Gastrocnemius medialis (tissue), 4 donors: ENCODE data around the gene DNPEP. TPM values are rescaled to one million over a fixed set of nuclear protein-coding genes. Genes with fewer than 3 reads are reported as not detected.

Experiments
- ATAC-seq, 2 donors: fragments of 150-250 bp; one replicate each; pipeline ENCODE4 v1.9.1; 2016
- DNase-seq, 2 donors: peaks; one replicate each; pipeline ENCODE4 v3.0.0-alpha.2; 2019
- H3K27ac ChIP-seq, 4 donors: fragments of 200-600 bp; sonication (generic); 1 replicate in 1 of 4; 2 replicates in 3 of 4; pipeline ENCODE4 v1.5.1; 2016 to 2018; ENCODE audit warnings: mild to moderate bottlenecking in 2 of 4, moderate library complexity in 1 of 4
- H3K27me3 ChIP-seq, 3 donors: fragments of 200-600 bp; sonication (generic) in 2 of 3; 1 replicate in 1 of 3; 2 replicates in 2 of 3; pipeline versions ENCODE4 v1.5.1 to v1.6.0; 2016 to 2019; ENCODE audit warnings: mild to moderate bottlenecking in 1 of 3, moderate library complexity in 1 of 3
- H3K36me3 ChIP-seq, 2 donors: fragments of 200-600 bp; sonication (generic) in 1 of 2; one replicate each; pipeline ENCODE4 v1.5.1; 2017 to 2018
- H3K4me1 ChIP-seq, 2 donors: fragments of 200-600 bp; sonication (generic) in 1 of 2; one replicate each; pipeline ENCODE4 v1.5.1; 2016 to 2017; ENCODE audit warnings: mild to moderate bottlenecking in 2 of 2
- H3K4me3 ChIP-seq, 4 donors: fragments of 200-600 bp; sonication (generic) in 3 of 4; 1 replicate in 1 of 4; 2 replicates in 3 of 4; pipeline ENCODE4 v1.5.1; 2016 to 2019; ENCODE audit warnings: mild to moderate bottlenecking in 2 of 4
- H3K9me3 ChIP-seq, 3 donors: fragments of 200-600 bp; sonication (generic) in 2 of 3; 1 replicate in 1 of 3; 2 replicates in 2 of 3; pipeline ENCODE4 v1.5.1; 2016 to 2019
- POLR2A ChIP-seq, 2 donors: fragments of 450-650 bp; IDR thresholded peaks; one replicate each; pipeline ENCODE4 v1.6.1; 2017; ENCODE audit warnings: antibody characterized with exemption in 2 of 2, mild to moderate bottlenecking in 2 of 2, moderate library complexity in 2 of 2
- in situ Hi-C, 4 donors: fragments of 200-750 bp; cut with MboI; loops; one replicate each; pipeline versions ENCODE4 v1.15.0 to v1.8.0; 2017; ENCODE audit warnings: low sequenced_read_pairs in 4 of 4
- intact Hi-C: fragments of 100-400 bp; cut with DNase I; formaldehyde crosslinking; loops from one replicate; pipeline ENCODE4 v1.15.1; 2023; ENCODE audit warnings: low total_unique reads
- total RNA-seq, 4 donors: library from RNA; depleted of rRNA; stranded (reverse); fragments of >200 nt; gene quantifications; one replicate each; pipeline versions ENCODE4 v1.1.0 to v1.2.3, GENCODE V29; 2016
- TF ChIP-seq, protein P1 (sequence below), 5 experiments: fragments of 450-650 bp in 3 of 5; fragments of 200-600 bp in 2 of 5; sonication (generic) in 2 of 5; IDR thresholded peaks in 4 of 5; conservative IDR thresholded peaks in 1 of 5; 1 replicate in 4 of 5; 2 replicates in 1 of 5; pipeline ENCODE4 v1.5.1; 2016 to 2019; ENCODE audit warnings: antibody characterized with exemption in 5 of 5, mild to moderate bottlenecking in 3 of 5, moderate library complexity in 3 of 5

The DNPEP gene
- total RNA-seq, 4 donors from 2014 or later, result 56.0 to 147 (median 65.3) TPM

DNA sequence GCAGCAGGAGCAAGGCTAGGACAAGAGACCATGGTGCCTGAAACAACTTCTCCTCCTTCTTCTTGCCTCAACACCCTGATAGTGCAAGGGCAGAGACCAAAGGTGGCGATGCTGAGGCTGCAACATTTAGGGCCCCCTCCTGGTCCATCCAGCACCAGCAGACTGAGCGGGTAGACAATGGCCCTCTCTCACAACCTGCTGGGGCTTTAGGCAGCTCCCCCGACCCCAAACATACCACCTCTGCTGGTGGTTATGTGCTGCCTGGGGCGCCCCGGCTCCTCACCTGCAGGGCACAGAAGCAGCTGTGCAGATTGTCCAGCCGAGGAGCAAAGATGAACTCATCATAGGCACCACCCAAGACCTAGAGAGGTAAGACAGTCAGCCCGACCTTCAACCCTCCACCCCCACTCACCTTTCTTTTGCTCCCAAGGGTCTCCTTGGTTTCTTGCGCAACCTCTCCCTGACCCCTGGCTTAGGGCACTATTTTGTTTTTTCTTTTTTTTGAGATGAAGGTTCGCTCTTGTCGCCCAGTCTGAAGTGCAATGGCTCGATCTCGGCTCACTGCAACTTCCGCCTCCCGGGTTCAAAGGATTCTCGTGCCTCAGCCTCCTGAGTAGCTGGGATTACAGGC is 3.5 kb downstream of the DNPEP start:
- Histone ChIP-seq H3K4me3 (no peak overlapping the region), H3K36me3 (peaks cover 7 to 57% of the 10 kb centered on the region in 2 donors), H3K27ac (no peak overlapping the region), H3K4me1 (peaks cover 9 to 13% of the 10 kb centered on the region in 2 donors), H3K9me3 (no peaks in the 10 kb centered on the region), H3K27me3 (no peaks in the 10 kb centered on the region)
- TF ChIP-seq POLR2A (IDR thresholded peaks at IDR 0.05), result no peak
- TF ChIP-seq, protein P1, sequence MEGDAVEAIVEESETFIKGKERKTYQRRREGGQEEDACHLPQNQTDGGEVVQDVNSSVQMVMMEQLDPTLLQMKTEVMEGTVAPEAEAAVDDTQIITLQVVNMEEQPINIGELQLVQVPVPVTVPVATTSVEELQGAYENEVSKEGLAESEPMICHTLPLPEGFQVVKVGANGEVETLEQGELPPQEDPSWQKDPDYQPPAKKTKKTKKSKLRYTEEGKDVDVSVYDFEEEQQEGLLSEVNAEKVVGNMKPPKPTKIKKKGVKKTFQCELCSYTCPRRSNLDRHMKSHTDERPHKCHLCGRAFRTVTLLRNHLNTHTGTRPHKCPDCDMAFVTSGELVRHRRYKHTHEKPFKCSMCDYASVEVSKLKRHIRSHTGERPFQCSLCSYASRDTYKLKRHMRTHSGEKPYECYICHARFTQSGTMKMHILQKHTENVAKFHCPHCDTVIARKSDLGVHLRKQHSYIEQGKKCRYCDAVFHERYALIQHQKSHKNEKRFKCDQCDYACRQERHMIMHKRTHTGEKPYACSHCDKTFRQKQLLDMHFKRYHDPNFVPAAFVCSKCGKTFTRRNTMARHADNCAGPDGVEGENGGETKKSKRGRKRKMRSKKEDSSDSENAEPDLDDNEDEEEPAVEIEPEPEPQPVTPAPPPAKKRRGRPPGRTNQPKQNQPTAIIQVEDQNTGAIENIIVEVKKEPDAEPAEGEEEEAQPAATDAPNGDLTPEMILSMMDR (IDR thresholded peaks at IDR 0.05 in 4 of 5, conservative IDR thresholded peaks at IDR 0.05 in 1 of 5), result no peak
- in situ Hi-C loops, result loop anchor here in 1 of 4 donors (25.0 kb wide), 1 partner anchor 722 kb away; the partner anchor contains the start of genes BCS1L, RNF25, STK36 and ZNF142
- no peak for DNase-seq
- ATAC-seq, result no peak
- intact Hi-C loops, result no loop called here

GRCh38 chr2:219381448-219381847 is 6.3 kb downstream of the DNPEP start:
- DNase-seq (no peak), ATAC-seq (no peak)
- Histone ChIP-seq H3K27me3 (no peaks in the 10 kb centered on the region), H3K4me1 (peaks cover 3 to 7% of the 10 kb centered on the region in 2 donors), H3K36me3 (peaks cover 7 to 57% of the 10 kb centered on the region in 2 donors), H3K4me3 (no peak overlapping the region), H3K27ac (no peak overlapping the region), H3K9me3 (no peaks in the 10 kb centered on the region)
- intact Hi-C loops, result no loop called here
- TF ChIP-seq, protein P1 (IDR thresholded peaks at IDR 0.05 in 4 of 5, conservative IDR thresholded peaks at IDR 0.05 in 1 of 5), result no peak
- no peak for TF ChIP-seq POLR2A (IDR thresholded peaks at IDR 0.05)
- in situ Hi-C loops, result loop anchor here in 1 of 4 donors (25.0 kb wide), 1 partner anchor 719 kb away; the partner anchor contains the start of genes BCS1L, RNF25, STK36 and ZNF142

GRCh38 chr2:219380926-219381325 is 6.8 kb downstream of the DNPEP start:
- no peak overlapping the region for H3K4me3 ChIP-seq
- H3K4me1 ChIP-seq, result peaks cover 0 to 5% of the 10 kb centered on the region in 2 donors
- DNase-seq, result no peak
- H3K27me3 ChIP-seq, result no peaks in the 10 kb centered on the region
- in situ Hi-C loops (loop anchor here in 1 of 4 donors (25.0 kb wide), 1 partner anchor 719 kb away; the partner anchor contains the start of genes BCS1L, RNF25, STK36 and ZNF142), intact Hi-C loops (no loop called here)
- no peak for TF ChIP-seq POLR2A (IDR thresholded peaks at IDR 0.05)
- TF ChIP-seq, protein P1 (IDR thresholded peaks at IDR 0.05 in 4 of 5, conservative IDR thresholded peaks at IDR 0.05 in 1 of 5), result no peak
- H3K27ac ChIP-seq, result no peak overlapping the region
- H3K36me3 ChIP-seq, result peaks cover 7 to 52% of the 10 kb centered on the region in 2 donors
- no peak for ATAC-seq
- no peaks in the 10 kb centered on the region for H3K9me3 ChIP-seq

- ATAC-seq (peak; percentile 86 to 91), DNase-seq (peak in 1 of 2 donors; percentile 44)
- intact Hi-C loops, result no loop called here
- Histone ChIP-seq H3K4me3 (no peak overlapping the region), H3K27ac (peak overlapping the region; percentile 41 to 70 (median 68)), H3K9me3 (no peaks in the 10 kb centered on the region), H3K36me3 (peaks cover 0 to 46% of the 10 kb centered on the region in 2 donors), H3K27me3 (no peaks in the 10 kb centered on the region), H3K4me1 (peaks cover 0 to 5% of the 10 kb centered on the region in 2 donors)
- in situ Hi-C loops, result loop anchor here in 1 of 4 donors (25.0 kb wide), 1 partner anchor 716 kb away; the partner anchor contains the start of genes BCS1L, RNF25, STK36 and ZNF142
- TF ChIP-seq POLR2A (IDR thresholded peaks at IDR 0.05), result no peak
- TF ChIP-seq, protein P1 (IDR thresholded peaks at IDR 0.05 in 4 of 5, conservative IDR thresholded peaks at IDR 0.05 in 1 of 5), result no peak
Observed at GRCh38 chr2:219378163-219378851, 9.4 kb downstream of the DNPEP start.
